ENCODE measurements around the gene KYAT1.

Gene KYAT1

DNA sequence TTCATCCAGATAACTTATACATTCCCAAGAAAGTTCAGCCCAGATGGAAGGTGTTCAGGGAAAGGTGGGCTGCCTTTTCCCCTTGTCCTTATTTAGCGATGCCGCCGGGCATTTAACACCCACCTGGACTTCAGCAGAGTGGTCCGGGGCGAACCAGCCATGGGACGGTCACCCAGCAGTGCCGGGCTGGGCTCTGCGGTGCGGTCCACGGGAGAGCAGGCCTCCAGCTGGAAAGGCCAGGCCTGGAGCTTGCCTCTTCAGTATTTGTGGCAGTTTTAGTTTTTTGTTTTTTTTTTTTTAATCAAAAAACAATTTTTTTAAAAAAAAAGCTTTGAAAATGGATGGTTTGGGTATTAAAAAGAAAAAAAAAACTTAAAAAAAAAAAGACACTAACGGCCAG lies 35.0 kb upstream of the KYAT1 start:
- Mint-ChIP-seq H3K36me3 (ENCODE audit: low read depth) (peaks cover 26% of the 10 kb centered on the region), H3K4me3 (no peak overlapping the region), H3K27ac (peak overlapping the region; percentile 60 to 100 (median 98)), H3K27me3 (ENCODE audit: low read depth) (no peaks in the 10 kb centered on the region), H3K4me1 (peaks cover 49% of the 10 kb centered on the region), H3K9me3 (no peaks in the 10 kb centered on the region)
- TF ChIP-seq, protein P1, sequence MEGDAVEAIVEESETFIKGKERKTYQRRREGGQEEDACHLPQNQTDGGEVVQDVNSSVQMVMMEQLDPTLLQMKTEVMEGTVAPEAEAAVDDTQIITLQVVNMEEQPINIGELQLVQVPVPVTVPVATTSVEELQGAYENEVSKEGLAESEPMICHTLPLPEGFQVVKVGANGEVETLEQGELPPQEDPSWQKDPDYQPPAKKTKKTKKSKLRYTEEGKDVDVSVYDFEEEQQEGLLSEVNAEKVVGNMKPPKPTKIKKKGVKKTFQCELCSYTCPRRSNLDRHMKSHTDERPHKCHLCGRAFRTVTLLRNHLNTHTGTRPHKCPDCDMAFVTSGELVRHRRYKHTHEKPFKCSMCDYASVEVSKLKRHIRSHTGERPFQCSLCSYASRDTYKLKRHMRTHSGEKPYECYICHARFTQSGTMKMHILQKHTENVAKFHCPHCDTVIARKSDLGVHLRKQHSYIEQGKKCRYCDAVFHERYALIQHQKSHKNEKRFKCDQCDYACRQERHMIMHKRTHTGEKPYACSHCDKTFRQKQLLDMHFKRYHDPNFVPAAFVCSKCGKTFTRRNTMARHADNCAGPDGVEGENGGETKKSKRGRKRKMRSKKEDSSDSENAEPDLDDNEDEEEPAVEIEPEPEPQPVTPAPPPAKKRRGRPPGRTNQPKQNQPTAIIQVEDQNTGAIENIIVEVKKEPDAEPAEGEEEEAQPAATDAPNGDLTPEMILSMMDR (IDR thresholded peaks at IDR 0.05; ENCODE audit: unreplicated experiment in 3 of 3) = no peak

DNA sequence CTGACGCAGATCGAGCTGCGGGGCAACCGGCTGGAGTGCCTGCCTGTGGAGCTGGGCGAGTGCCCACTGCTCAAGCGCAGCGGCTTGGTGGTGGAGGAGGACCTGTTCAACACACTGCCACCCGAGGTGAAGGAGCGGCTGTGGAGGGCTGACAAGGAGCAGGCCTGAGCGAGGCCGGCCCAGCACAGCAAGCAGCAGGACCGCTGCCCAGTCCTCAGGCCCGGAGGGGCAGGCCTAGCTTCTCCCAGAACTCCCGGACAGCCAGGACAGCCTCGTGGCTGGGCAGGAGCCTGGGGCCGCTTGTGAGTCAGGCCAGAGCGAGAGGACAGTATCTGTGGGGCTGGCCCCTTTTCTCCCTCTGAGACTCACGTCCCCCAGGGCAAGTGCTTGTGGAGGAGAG lies 34.5 kb upstream of the KYAT1 start:
- TF ChIP-seq, protein P1 (IDR thresholded peaks at IDR 0.05; ENCODE audit: unreplicated experiment in 3 of 3) = no peak
- H3K27me3 Mint-ChIP-seq (ENCODE audit: low read depth) = no peaks in the 10 kb centered on the region
- H3K9me3 Mint-ChIP-seq = no peaks in the 10 kb centered on the region
- H3K4me1 Mint-ChIP-seq = peaks cover 45% of the 10 kb centered on the region
- H3K36me3 Mint-ChIP-seq (ENCODE audit: low read depth) = peaks cover 27% of the 10 kb centered on the region
- H3K4me3 Mint-ChIP-seq = no peak overlapping the region
- peak overlapping the region in 2 of 3 experiments; percentile 68 to 100 for H3K27ac Mint-ChIP-seq

DNA sequence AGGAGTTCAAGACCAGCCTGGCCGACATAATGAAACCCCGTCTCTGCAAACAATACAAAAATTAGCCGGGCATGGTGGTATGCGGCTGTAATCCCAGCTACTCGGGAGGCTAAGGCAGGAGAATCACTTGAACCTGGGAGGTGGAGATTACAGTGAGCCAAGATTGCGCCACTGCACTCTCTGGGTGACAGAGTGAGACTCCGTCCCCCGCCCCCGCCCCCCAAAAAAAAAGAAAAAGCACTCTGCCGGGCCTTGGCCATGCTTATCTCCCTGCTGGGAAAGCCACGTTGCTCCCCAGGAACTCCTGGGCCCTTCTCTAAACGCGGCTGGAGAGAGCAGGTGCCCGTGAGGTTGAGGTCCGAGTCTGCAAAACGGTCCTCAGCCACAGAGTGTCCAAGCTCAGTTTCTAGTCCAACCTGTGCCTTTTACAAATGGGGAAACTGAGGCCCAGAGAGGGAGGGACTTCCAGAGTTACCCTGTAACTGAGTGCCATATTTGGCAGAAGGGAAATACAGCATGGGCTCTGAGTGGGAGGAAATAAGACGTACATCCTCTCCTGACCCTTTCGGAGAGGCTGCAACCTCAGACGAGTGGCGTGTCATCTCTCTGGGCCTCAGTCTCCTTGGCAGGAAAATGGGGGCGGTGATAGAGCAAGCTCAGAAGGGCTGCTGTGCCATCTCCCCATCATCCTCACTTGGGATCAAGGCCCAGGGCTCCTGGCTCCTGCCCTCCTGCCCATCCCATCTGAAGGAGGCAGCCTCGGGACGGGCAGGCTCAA lies 32.4 kb upstream of the KYAT1 start:
- H3K9me3 Mint-ChIP-seq = no peaks in the 10 kb centered on the region
- peaks cover 40% of the 10 kb centered on the region for H3K4me1 Mint-ChIP-seq
- no peak overlapping the region for H3K27ac Mint-ChIP-seq
- H3K36me3 Mint-ChIP-seq (ENCODE audit: low read depth) = peaks cover 41% of the 10 kb centered on the region
- H3K4me3 Mint-ChIP-seq = no peak overlapping the region
- TF ChIP-seq, protein P1 (IDR thresholded peaks at IDR 0.05; ENCODE audit: unreplicated experiment in 3 of 3) = no peak
- no peaks in the 10 kb centered on the region for H3K27me3 Mint-ChIP-seq (ENCODE audit: low read depth)

DNA sequence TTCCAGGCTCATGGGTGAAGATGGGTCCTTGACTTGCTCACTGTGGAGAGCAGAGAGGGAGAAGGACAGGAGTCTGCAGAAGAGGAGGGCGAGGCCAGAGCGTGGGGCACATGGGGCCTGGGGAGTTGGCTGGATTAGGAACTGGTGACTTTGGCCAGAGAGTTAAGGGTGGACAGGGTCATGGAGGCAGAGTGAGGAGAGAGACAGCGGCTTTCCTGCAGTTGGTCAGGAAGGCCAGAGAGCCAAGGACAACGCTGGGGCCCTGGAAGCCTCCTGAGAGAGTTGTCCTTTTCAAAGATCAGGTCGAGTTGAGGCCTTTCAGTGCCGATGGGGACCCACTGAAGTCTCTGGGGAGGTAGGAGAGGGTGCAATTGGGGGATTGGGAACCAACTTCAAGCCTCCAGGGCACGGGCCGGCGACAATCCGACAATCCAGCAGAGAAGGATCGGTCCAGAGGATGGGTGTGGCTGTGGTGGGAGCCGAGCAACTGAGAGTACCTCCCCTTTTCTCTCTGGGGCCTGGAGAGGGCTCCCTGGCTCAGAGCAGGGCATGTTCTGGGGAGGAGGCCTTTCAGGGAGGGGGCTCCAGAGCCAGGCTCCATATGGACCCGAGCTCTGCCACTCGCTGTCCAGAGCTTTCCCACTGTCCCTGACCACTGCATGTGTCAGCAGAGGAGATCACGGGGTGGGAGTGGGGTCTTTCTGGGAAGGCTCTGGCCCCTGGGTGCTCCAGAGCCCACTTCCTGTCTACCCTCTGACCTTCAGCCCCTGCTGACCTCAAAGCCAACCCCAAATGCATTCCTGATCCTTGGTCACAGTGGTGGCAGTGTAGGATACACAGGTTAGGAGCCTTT lies 31.5 kb upstream of the KYAT1 start:
- TF ChIP-seq, protein P1 (IDR thresholded peaks at IDR 0.05; ENCODE audit: unreplicated experiment in 3 of 3) = no peak
- Mint-ChIP-seq H3K4me1 (peaks cover 39% of the 10 kb centered on the region), H3K4me3 (no peak overlapping the region), H3K36me3 (ENCODE audit: low read depth) (peaks cover 50% of the 10 kb centered on the region), H3K27ac (peak overlapping the region; percentile 27 to 75 (median 63)), H3K27me3 (ENCODE audit: low read depth) (no peaks in the 10 kb centered on the region), H3K9me3 (no peaks in the 10 kb centered on the region)

DNA sequence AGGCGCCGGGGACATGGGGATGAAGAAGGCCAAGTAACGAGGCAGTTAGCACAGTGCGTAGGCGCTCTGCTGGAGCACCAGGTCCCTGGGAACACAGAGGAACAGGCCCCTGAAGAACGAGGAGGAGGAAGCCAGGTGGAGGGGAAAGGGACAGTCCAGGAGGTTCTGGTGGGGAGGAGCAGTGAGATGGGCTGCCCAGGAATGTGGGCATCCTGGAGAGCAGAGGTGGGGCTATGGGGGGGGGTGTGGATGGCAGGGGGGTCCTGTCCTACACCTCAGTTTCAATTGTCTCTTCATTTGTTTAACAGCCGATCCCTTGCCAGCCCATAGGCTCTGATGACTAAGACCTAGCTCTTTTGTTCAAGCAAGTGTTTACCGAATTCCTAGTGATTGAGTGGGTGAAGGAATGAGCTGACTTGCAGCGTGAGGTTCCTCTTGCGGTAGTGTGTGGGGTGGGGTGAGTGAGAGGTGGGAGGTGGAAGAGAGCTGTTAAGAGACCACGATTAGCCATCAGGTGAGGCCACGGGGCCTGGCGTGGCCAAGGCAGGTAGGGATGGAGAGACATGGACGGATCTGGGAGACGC lies 30.6 kb upstream of the KYAT1 start:
- TF ChIP-seq, protein P1 (IDR thresholded peaks at IDR 0.05; ENCODE audit: unreplicated experiment in 3 of 3) = no peak
- Mint-ChIP-seq H3K36me3 (ENCODE audit: low read depth) (peaks cover 52% of the 10 kb centered on the region), H3K4me1 (peaks cover 33% of the 10 kb centered on the region), H3K27me3 (ENCODE audit: low read depth) (no peaks in the 10 kb centered on the region), H3K27ac (peak overlapping the region; percentile 20 to 75 (median 63)), H3K4me3 (no peak overlapping the region), H3K9me3 (no peaks in the 10 kb centered on the region)

Measured in nephron (organoid).